GM12801 (cell line): ENCODE measurements around the gene VPS26A.

Source experiments
- CTCF ChIP-seq: IDR thresholded peaks from one replicate; pipeline ENCODE4 v1.5.1; 2011; ENCODE audit warnings: control low read depth; ENCODE audit not compliant: insufficient read length; ENCODE audit errors: extremely low read depth

The VPS26A gene

GRCh38 chr10:69096045-69096444 is 27.9 kb upstream of the VPS26A start:
- TF ChIP-seq CTCF: no peak

- no peak for TF ChIP-seq CTCF
Observed at GRCh38 chr10:69097729-69098128, 26.2 kb upstream of the VPS26A start.

- no peak for TF ChIP-seq CTCF
Observed at GRCh38 chr10:69100136-69100872, 23.7 kb upstream of the VPS26A start.

DNA sequence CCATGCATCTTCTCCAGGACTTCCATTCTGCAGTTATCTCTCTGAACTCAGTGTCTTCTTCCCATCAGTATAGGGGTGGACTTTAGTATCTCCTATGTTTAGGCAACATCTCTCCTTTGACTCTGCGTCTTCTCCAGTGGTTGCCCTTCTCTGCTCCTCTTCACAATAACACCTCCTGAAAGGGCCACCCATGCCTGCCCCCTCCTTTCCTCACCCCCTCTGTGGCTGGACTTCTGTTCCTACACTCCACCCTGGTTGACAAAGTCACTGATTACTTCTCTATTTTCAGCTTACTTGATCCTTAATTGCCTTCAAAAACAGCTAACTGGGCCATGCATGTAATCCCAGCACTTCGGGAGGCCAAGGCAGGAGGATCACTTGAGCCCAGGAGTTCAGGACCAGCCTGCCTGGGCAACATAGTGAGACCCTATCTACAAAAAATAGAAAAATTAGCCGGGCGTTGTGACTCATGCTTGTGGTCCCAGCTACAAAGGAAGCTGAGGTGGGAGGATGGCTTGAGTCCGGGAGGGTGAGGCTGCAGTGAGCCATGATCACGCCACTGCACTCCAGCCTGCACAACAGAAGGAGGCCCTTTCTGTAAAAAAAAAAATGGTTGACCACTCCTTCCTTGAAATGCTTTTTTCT is 22.4 kb upstream of the VPS26A start:
- TF ChIP-seq CTCF: no peak

- no peak for TF ChIP-seq CTCF
Observed at GRCh38 chr10:69102440-69102839, 21.5 kb upstream of the VPS26A start.

GRCh38 chr10:69103784-69104183 is 20.2 kb upstream of the VPS26A start:
- no peak for TF ChIP-seq CTCF

DNA sequence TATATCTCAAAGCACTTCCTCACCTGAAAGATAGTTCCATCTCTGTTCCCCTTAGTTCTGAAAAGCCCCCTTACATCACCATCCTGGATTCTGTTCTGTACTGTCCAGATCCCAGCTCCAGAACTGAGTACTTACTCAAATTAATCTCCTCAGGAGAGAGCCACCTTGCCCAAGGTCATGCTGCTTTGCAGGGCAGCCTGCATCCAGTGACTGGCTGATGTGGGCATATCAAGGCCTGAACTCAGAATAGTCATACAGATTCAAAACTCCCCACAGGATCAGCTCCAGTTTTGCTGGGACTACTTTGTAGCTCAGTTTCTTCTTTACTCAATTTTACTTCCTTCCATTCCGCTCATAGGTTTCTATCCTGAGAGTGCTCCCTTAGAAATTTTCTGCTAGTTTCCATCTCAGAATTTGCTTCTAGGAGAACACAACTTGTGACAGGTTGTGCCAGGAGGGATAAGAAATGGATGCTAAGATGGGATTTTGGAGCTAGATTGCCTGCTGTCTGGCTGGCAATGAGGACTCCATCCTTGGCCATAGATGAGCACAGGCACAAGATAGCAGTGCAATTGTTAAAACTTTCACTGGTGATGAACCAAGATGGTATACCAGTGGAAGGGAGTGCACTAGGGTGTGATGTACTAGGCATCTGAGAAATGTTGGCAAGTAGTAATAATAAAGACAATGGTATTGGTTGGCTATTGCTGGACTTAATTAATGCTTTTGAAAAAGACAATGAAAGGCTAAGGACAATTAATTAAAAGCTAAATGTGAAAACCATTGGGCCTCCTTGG is 18.8 kb upstream of the VPS26A start:
- TF ChIP-seq CTCF: no peak
